GM19099 (cell line): Measurements from ENCODE around the gene EVI5.

Experiments
- POLR2A ChIP-seq: IDR thresholded peaks from 3 replicates; pipeline ENCODE4 v1.6.1; 2011; ENCODE audit warnings: low read depth; ENCODE audit not compliant: insufficient read length; ENCODE audit errors: extremely low read depth

Gene EVI5

GRCh38 chr1:92662048-92662447 lies 122.9 kb downstream of the EVI5 start:
- TF ChIP-seq POLR2A, result no peak

GRCh38 chr1:92657701-92658100 lies 127.2 kb downstream of the EVI5 start:
- TF ChIP-seq POLR2A, result no peak

GRCh38 chr1:92655197-92655801 lies 129.6 kb downstream of the EVI5 start:
- no peak for TF ChIP-seq POLR2A

GRCh38 chr1:92653605-92654381 lies 131.1 kb downstream of the EVI5 start:
- TF ChIP-seq POLR2A, result no peak

GRCh38 chr1:92638498-92638897 lies 146.4 kb downstream of the EVI5 start:
- no peak for TF ChIP-seq POLR2A

- TF ChIP-seq POLR2A, result no peak
These were observed 161.6 kb downstream of the EVI5 start for GRCh38 chr1:92623187-92623778.

GRCh38 chr1:92619466-92620189 lies 165.3 kb downstream of the EVI5 start:
- TF ChIP-seq POLR2A, result no peak

GRCh38 chr1:92601044-92601443 lies 183.9 kb downstream of the EVI5 start:
- TF ChIP-seq POLR2A, result no peak

- no peak for TF ChIP-seq POLR2A
These were observed 185.7 kb downstream of the EVI5 start for GRCh38 chr1:92599184-92599583.

GRCh38 chr1:92587445-92587844 lies 197.5 kb downstream of the EVI5 start:
- no peak for TF ChIP-seq POLR2A

- no peak for TF ChIP-seq POLR2A
These were observed 199.1 kb downstream of the EVI5 start for GRCh38 chr1:92585831-92586230.

- no peak for TF ChIP-seq POLR2A
These were observed 200.8 kb downstream of the EVI5 start for GRCh38 chr1:92583821-92584760.

GRCh38 chr1:92577261-92577895 lies 207.5 kb downstream of the EVI5 start:
- no peak for TF ChIP-seq POLR2A

- TF ChIP-seq POLR2A, result no peak
These were observed 209.8 kb downstream of the EVI5 start for GRCh38 chr1:92575123-92575522.
